ENCODE data around the gene P2RY8.
"Not testable (repeated sequence)": the region's sequence is repeated elsewhere in the genome, so short reads cannot be mapped to it uniquely, and the experiment has no call there.

The P2RY8 gene

GRCh38 chrX:1485033-1485432 is 52.0 kb downstream of the P2RY8 start:
- no peak for DNase-seq

GRCh38 chrX:1484638-1485019 is 52.4 kb downstream of the P2RY8 start:
- no peak for DNase-seq

GRCh38 chrX:1483843-1484637 is 52.9 kb downstream of the P2RY8 start:
- no peak for DNase-seq

- not testable (repeated sequence) for DNase-seq
These were observed 54.5 kb downstream of the P2RY8 start for GRCh38 chrX:1482530-1482928.

- peak; percentile 91 for DNase-seq
These were observed 55.1 kb downstream of the P2RY8 start for GRCh38 chrX:1481636-1482529.

- DNase-seq: no peak
These were observed 56.8 kb downstream of the P2RY8 start for GRCh38 chrX:1480082-1480785.

- DNase-seq: no peak
These were observed 59.1 kb downstream of the P2RY8 start for GRCh38 chrX:1477801-1478458.

GRCh38 chrX:1477229-1477628 is 59.8 kb downstream of the P2RY8 start:
- no peak for DNase-seq

GRCh38 chrX:1476682-1477081 is 60.3 kb downstream of the P2RY8 start:
- no peak for DNase-seq

GRCh38 chrX:1475881-1476280 is 61.1 kb downstream of the P2RY8 start:
- DNase-seq: no peak

GRCh38 chrX:1475481-1475880 is 61.5 kb downstream of the P2RY8 start:
- no peak for DNase-seq

GRCh38 chrX:1474593-1474992 is 62.4 kb downstream of the P2RY8 start:
- DNase-seq: not testable (repeated sequence)

GRCh38 chrX:1472975-1473374 is 64.0 kb downstream of the P2RY8 start:
- no peak for DNase-seq

GRCh38 chrX:1468250-1468772 is 68.7 kb downstream of the P2RY8 start:
- DNase-seq: peak; percentile 93

GRCh38 chrX:1466971-1467561 is 69.9 kb downstream of the P2RY8 start:
- peak; percentile 70 for DNase-seq

GRCh38 chrX:1466232-1466661 is 70.7 kb downstream of the P2RY8 start:
- DNase-seq: no peak

- DNase-seq: no peak
These were observed 71.4 kb downstream of the P2RY8 start for GRCh38 chrX:1465286-1466231.

GRCh38 chrX:1464971-1465285 is 72.1 kb downstream of the P2RY8 start:
- DNase-seq: no peak

GRCh38 chrX:1464041-1464970 is 72.7 kb downstream of the P2RY8 start:
- DNase-seq: peak; percentile 58

- no peak for DNase-seq
These were observed 73.4 kb downstream of the P2RY8 start for GRCh38 chrX:1463581-1463980.

All from activated CD4-positive, alpha-beta T cell treated with anti-CD3 and anti-CD28 coated beads, Interleukin-2, amount 50 U/mL, for 16 hours (primary cell).